ENCODE results near the gene OPN1LW.

DNA sequence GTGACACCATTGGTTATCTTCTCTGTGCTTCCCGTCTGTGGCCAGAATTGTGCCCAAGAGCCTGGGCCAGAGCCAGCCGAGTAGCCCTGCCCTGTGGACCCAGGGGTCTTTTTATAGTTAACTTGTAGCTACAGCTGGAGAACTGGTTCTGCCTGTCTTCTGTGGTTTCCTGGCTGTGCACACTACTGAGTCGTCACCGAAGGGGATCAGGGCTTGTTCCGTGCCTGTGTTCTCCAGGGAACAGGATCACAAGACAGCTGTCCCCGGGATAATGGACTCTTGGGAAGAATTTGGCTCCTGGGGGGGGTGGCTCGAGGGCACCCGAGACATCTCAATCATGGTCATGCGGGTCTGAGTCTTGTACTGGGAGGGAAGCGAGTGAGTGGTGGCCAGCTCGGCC, 22.1 kb upstream of the OPN1LW start:
- TF ChIP-seq POLR2A (IDR thresholded peaks at IDR 0.05): no peak
- TF ChIP-seq, protein P1, sequence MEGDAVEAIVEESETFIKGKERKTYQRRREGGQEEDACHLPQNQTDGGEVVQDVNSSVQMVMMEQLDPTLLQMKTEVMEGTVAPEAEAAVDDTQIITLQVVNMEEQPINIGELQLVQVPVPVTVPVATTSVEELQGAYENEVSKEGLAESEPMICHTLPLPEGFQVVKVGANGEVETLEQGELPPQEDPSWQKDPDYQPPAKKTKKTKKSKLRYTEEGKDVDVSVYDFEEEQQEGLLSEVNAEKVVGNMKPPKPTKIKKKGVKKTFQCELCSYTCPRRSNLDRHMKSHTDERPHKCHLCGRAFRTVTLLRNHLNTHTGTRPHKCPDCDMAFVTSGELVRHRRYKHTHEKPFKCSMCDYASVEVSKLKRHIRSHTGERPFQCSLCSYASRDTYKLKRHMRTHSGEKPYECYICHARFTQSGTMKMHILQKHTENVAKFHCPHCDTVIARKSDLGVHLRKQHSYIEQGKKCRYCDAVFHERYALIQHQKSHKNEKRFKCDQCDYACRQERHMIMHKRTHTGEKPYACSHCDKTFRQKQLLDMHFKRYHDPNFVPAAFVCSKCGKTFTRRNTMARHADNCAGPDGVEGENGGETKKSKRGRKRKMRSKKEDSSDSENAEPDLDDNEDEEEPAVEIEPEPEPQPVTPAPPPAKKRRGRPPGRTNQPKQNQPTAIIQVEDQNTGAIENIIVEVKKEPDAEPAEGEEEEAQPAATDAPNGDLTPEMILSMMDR (IDR thresholded peaks at IDR 0.05): no peak
- TF ChIP-seq POLR2AphosphoS5 (IDR thresholded peaks at IDR 0.05): no peak
